ENCODE results near the gene CAPNS1. TPM values are rescaled to one million over a fixed set of nuclear protein-coding genes. Genes with fewer than 3 reads are reported as not detected.
A peak's percentile ranks its signal among the peaks of the same experiment; 100 is the strongest.
"Not testable (repeated sequence)": the region's sequence is repeated elsewhere in the genome, so short reads cannot be mapped to it uniquely, and the experiment has no call there.

Gene CAPNS1
- total RNA-seq, 1 donor from 2014 or later = 383 TPM

- peak; percentile 14 to 39 for DNase-seq (ENCODE audit: low read depth in 2 of 2)
These were observed 25.8 kb upstream of the CAPNS1 start for GRCh38 chr19:36113894-36114720.

DNA sequence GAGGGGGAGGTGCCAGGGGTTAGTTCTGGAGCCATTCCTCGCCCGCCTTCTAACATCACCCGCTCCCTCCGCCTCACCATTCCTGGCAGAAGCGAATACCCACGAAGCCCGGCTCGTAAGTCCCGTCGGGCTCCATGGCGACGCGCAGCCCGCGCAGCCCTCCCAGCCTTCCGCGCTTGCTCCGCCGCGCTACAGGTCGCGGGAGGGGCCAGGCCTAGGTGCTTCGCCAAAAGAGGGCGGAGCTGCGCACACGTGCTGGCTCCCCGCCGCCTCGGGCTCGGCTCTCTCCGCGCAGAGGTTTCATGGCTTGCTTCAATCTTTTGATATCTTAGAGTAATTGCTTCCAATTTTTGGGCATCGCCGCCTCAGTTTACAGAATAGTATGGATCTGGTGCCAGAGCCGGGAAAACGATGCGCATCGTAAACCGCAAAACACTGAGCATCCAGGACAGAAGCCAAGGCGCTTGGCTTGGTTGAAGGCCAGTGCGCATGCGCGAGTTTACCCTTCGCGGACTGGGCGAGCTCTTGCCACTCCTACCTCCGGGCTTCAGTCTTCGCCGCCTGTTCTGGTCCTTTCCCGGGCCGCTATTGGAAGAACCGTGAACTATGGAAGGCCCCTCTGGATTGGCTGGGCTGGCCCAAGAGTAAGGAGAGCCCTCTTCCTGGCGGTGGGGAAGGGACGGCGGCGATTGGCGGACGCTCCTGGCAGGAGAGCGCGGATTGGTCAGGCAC is 25.0 kb upstream of the CAPNS1 start, which contains the start of gene POLR2I:
Gene POLR2I, minus strand, starts transcription at position 155 of the 732 bp plus-strand sequence. Its CDS starts 19 bp downstream, at position 136.
- peak; percentile 99 to 100 for DNase-seq (ENCODE audit: low read depth in 2 of 2)

GRCh38 chr19:36115453-36116343 is 24.2 kb upstream of the CAPNS1 start, which contains the start of gene TBCB:
TBCB (plus strand) TSS chr19:36115468; CDS start chr19:36115561, 93 bp downstream.
- no peak for DNase-seq (ENCODE audit: low read depth in 2 of 2)

DNA sequence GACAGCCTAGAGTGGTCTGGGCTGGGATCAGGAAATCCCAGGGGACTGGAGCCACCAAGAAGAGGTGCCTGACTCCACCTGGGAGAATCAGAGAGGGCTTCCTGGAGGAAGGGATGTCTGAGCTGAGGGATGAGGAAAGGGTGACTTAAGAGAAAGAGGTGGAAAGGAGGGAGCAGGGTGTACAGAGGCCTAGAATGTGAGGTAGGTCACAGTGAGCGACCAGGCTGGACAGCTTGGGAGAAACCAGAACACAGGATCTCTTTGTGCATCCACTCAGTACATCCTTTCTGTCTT is 23.6 kb upstream of the CAPNS1 start:
- DNase-seq (ENCODE audit: low read depth in 2 of 2) = no peak

DNA sequence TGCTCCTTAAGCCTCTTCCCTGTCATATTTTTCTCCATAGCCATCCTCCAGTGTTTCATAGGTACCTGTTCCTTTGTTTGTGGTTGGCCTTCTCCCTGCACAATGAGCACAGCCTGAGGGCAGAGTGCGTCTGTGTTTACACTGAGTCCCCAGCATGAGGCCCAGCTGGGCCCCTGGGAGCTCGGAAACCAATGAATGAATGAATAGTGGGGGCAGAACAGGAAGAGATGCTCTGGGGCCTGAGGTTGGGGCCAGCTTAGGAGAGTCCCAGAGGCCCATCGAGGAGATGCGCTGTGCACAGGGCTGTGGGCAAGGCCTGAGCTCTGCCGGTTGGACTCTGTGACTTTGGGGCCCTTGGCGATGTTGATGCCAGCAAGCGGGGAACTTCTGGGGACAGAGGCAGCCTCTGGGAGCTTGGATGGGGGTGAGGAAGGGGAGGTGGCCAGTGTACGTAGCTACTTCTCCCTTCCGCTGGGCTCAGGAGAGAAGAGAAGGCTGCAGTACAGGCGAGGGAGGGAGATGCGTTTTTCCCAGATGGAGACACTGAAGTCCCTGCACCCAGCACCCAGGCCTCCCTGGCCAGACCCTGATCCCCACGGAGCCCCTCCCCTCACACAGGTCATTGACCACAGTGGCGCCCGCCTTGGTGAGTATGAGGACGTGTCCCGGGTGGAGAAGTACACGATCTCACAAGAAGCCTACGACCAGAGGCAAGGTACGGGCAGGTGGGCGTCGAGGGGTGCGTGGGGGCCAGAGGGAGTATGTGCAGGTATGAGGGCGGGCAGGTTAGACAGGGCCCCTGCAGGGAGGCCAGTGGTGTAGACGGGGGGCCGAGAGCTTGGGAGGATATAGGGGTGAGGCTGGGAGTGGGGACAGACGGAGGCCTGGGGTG is 19.5 kb upstream of the CAPNS1 start:
- DNase-seq (ENCODE audit: low read depth in 2 of 2) = no peak

DNA sequence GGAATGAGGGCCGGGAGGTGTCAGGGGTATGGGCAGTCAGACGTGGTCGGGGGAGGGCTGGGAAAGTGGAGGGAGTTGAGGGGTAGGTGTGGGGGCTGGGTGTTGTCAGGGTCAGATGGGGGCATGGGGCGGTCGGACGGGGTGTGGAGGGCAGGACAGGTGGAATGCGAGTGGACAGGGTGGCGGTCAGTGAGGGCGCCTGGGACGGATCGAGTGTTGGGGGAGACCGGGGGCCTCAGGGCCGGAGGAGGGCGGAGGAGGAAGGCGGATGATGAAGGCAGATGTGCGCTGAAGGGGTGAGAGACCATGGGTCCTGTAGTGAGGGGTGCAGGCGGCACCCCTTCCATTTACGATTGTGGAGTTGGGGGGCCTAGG is 18.9 kb upstream of the CAPNS1 start:
- DNase-seq (ENCODE audit: low read depth in 2 of 2) = no peak

DNA sequence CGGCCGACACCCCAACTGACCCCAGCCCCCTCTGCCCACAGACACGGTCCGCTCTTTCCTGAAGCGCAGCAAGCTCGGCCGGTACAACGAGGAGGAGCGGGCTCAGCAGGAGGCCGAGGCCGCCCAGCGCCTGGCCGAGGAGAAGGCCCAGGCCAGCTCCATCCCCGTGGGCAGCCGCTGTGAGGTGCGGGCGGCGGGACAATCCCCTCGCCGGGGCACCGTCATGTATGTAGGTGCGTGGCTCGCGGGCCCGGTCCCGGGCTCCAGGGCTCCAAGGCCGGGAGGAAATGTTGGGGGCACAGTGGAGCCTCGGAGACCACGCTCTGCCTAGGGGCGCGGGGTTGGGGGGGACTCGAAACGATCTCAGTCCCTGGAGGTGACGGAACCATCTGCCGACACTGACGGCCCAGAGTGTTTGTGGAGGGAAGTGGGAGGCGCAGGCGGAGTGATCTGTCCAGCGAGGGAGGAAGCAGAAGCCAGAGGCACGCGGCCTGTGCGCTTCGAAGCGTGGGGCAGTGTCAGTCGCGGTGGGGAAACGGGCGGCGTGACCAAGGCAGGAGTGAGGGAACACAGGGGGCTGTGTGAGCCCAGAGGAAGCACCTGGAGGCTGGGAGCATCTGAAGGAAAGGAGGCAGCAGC is 18.3 kb upstream of the CAPNS1 start:
- DNase-seq (ENCODE audit: low read depth in 2 of 2) = no peak

DNA sequence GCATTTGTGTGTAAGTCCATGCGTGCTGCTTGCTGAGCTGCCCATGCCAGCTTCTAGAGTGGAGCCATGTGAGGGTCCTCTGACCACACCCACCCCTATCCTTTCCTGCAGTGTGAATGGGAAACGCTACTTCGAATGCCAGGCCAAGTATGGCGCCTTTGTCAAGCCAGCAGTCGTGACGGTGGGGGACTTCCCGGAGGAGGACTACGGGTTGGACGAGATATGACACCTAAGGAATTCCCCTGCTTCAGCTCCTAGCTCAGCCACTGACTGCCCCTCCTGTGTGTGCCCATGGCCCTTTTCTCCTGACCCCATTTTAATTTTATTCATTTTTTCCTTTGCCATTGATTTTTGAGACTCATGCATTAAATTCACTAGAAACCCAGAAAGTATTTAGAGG is 14.3 kb upstream of the CAPNS1 start:
- no peak for DNase-seq (ENCODE audit: low read depth in 2 of 2)

- no peak for DNase-seq (ENCODE audit: low read depth in 2 of 2)
These were observed 11.5 kb upstream of the CAPNS1 start for GRCh38 chr19:36128392-36128736.

DNA sequence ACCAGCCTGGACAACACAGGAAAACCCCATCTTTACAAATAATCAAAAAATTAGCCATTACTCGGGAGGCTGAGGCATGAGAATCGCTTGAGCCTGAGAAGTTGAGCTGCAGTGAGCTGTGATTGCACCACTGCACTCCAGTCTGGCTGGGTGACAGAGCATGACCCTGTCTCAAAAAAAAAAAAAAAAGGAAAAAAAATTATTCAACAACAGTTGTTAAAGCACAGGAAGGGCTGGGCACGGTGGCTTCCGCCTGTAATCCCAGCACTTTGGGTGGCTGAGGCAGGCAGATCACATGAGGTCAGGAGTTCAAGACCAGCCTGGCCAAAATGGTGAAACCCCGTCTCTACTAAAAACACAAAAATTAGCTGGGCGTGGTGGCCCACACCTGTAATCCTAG is 8.6 kb upstream of the CAPNS1 start:
- DNase-seq (ENCODE audit: low read depth in 2 of 2) = not testable (repeated sequence)

GRCh38 chr19:36134867-36135266 is 5.0 kb upstream of the CAPNS1 start:
- DNase-seq (ENCODE audit: low read depth in 2 of 2) = not testable (repeated sequence)

- DNase-seq (ENCODE audit: low read depth in 2 of 2) = peak in 1 of 2 donors; percentile 58
These were observed 2.7 kb upstream of the CAPNS1 start for GRCh38 chr19:36136964-36137686.

GRCh38 chr19:36139120-36139472 is 770 bp upstream of the CAPNS1 start:
- no peak for DNase-seq (ENCODE audit: low read depth in 2 of 2)

DNA sequence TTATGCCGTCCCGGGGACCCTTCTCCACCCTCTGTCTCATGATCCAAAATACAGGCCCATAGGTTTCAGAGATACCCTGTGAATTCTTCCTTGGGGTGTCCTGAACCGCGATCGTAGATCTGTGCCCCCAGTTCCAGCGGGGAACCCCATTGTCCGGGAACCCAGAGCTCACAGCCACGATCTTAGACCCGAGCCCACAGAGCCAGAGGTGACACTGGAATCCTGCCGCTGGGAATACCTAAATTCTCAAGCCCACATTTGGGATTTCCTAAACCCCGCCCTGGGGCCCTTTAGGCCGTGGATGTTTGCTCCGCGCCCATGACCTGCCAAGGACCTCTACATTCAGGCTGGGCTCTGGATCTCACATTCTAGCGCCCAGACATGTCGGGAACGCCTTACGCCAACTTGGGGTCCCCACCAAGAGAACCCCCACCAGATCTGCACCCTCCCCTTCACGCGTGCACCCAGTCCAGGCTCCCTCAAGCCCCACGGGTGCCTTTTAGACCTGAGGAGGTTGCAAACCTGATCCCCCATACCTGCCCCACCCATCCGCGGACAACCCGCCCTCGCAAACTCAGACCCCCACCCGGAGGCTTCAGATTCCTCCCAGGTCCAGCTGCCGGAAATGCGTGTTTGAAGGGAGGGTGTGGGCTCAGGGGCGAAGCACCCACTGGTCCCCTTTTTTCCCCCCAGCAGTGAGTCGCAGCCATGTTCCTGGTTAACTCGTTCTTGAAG is 605 bp downstream of the CAPNS1 start:
- peak in 1 of 2 donors; percentile 80 for DNase-seq (ENCODE audit: low read depth in 2 of 2)

DNA sequence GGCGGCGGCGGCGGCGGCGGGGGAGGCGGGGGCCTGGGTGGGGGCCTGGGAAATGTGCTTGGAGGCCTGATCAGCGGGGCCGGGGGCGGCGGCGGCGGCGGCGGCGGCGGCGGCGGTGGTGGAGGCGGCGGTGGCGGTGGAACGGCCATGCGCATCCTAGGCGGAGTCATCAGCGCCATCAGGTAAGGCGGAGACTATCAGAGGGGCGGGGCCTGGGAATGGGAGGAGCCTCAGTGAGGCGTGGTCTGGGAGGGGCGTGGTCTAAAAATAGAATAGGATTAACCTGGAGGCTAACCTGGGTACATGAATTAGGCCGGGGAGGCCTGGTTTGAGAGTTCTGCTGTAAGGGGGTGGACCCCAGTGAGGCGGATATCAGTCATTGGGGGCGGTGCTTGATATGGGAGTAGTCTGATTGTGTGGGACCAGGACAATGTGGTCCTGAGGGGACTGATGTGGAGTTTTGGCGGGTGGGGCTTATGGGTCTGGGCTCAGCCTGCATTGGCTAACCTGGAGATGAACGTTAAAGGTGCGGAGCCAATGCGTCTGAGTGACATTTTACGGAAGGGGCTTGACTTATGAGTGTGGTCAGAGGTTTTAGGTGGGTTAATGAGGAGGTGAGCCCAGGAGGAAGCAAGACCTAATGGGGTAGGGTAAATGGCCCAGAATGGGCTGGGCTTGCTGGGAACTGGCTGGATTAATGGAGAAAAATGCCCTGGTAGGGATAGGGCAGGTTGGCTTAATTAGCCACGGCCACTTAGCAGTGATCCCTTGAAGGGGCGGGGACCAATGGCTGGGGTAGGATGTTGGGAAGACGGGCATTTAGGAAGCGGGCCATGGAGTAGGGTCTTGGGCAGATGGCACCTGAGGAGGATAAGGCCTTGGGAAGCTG is 1.4 kb downstream of the CAPNS1 start:
- DNase-seq (ENCODE audit: low read depth in 2 of 2) = peak; percentile 74 to 88

- DNase-seq (ENCODE audit: low read depth in 2 of 2) = no peak
These were observed 2.2 kb downstream of the CAPNS1 start for GRCh38 chr19:36142046-36142445.

- no peak for DNase-seq (ENCODE audit: low read depth in 2 of 2)
These were observed 2.6 kb downstream of the CAPNS1 start for GRCh38 chr19:36142496-36142895.

GRCh38 chr19:36144624-36145023 is 4.8 kb downstream of the CAPNS1 start:
- DNase-seq (ENCODE audit: low read depth in 2 of 2) = no peak

Data from dermis microvascular lymphatic vessel endothelial cell (primary cell).